ENCODE measurements around the gene USP25. TPM values are rescaled to one million over a fixed set of nuclear protein-coding genes. Genes with fewer than 3 reads are reported as not detected.
A peak's percentile ranks its signal among the peaks of the same experiment; 100 is the strongest.

Gene USP25
- total and polyA plus RNA-seq, 9 of the 15 experiments (the other 6 are each of a cell fraction or from before 2014, with no cell fraction given), result 7.8 to 44.9 (median 31.4) TPM

DNA sequence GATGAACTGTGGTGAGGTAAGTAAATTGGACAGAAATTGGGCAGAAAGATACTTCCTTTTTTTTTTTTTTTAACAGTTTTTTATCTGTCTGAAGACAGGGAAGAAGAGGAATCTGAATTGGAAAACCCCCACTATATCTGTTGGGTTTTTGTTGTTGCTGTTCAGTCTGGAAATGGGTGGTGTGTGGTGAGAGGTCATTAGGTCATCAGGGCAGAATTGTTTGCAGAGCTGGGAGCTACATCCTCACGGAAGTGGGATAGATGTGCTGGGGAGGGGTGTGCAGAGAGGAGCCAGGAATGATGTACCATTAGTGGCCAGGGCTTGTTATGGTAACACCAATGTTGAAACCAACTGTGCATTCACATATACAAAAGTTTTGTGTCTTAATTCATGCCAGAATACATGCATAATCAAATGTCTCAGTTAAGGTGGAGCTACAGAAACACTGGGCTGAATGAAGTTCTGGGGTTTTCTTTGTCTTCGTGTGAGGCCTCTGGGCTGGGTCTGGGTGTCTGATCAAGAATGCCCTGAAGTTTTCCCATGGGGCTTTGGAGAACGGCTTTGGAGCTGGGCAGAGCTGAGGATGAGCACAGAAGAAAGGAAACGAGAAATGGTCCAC is 12.4 kb downstream of the USP25 start (continued):
- TF ChIP-seq, protein P1, sequence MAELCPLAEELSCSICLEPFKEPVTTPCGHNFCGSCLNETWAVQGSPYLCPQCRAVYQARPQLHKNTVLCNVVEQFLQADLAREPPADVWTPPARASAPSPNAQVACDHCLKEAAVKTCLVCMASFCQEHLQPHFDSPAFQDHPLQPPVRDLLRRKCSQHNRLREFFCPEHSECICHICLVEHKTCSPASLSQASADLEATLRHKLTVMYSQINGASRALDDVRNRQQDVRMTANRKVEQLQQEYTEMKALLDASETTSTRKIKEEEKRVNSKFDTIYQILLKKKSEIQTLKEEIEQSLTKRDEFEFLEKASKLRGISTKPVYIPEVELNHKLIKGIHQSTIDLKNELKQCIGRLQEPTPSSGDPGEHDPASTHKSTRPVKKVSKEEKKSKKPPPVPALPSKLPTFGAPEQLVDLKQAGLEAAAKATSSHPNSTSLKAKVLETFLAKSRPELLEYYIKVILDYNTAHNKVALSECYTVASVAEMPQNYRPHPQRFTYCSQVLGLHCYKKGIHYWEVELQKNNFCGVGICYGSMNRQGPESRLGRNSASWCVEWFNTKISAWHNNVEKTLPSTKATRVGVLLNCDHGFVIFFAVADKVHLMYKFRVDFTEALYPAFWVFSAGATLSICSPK (IDR thresholded peaks at IDR 0.05; ENCODE audit: borderline replicate concordance), result no peak
- TF ChIP-seq, protein P2, sequence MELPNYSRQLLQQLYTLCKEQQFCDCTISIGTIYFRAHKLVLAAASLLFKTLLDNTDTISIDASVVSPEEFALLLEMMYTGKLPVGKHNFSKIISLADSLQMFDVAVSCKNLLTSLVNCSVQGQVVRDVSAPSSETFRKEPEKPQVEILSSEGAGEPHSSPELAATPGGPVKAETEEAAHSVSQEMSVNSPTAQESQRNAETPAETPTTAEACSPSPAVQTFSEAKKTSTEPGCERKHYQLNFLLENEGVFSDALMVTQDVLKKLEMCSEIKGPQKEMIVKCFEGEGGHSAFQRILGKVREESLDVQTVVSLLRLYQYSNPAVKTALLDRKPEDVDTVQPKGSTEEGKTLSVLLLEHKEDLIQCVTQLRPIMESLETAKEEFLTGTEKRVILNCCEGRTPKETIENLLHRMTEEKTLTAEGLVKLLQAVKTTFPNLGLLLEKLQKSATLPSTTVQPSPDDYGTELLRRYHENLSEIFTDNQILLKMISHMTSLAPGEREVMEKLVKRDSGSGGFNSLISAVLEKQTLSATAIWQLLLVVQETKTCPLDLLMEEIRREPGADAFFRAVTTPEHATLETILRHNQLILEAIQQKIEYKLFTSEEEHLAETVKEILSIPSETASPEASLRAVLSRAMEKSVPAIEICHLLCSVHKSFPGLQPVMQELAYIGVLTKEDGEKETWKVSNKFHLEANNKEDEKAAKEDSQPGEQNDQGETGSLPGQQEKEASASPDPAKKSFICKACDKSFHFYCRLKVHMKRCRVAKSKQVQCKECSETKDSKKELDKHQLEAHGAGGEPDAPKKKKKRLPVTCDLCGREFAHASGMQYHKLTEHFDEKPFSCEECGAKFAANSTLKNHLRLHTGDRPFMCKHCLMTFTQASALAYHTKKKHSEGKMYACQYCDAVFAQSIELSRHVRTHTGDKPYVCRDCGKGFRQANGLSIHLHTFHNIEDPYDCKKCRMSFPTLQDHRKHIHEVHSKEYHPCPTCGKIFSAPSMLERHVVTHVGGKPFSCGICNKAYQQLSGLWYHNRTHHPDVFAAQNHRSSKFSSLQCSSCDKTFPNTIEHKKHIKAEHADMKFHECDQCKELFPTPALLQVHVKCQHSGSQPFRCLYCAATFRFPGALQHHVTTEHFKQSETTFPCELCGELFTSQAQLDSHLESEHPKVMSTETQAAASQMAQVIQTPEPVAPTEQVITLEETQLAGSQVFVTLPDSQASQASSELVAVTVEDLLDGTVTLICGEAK (IDR thresholded peaks at IDR 0.05), result no peak
- TF ChIP-seq, protein P2 (CRISPR knock-in tag; IDR thresholded peaks at IDR 0.05), result no peak
- TF ChIP-seq RUNX1 (IDR thresholded peaks at IDR 0.05; ENCODE audit: low read depth), result no peak
- TF ChIP-seq CBFB (CRISPR knock-in tag; IDR thresholded peaks at IDR 0.05), result no peak
- TF ChIP-seq JUND (IDR thresholded peaks at IDR 0.05; ENCODE audit: borderline replicate concordance, low read depth, low read length), result 0 out of 2 replicates have a peak, but pooled peaks have one; percentile 11
- TF ChIP-seq JUND (tag; IDR thresholded peaks at IDR 0.05; ENCODE audit: borderline replicate concordance, low read depth, low read length), result no peak; the same call in 2 of the 3 replicates
- 0 out of 2 replicates have a peak, but pooled peaks have one; percentile 17 for TF ChIP-seq DPF2 (IDR thresholded peaks at IDR 0.05)
- no peak for TF ChIP-seq NR2C2 (CRISPR knock-in tag; IDR thresholded peaks at IDR 0.05)
- no peak for TF ChIP-seq NR2C2 (tag; IDR thresholded peaks at IDR 0.05)
- TF ChIP-seq MCM5 (IDR thresholded peaks at IDR 0.05; ENCODE audit: low read depth), result no peak
- no peak for TF ChIP-seq XRCC5 (IDR thresholded peaks at IDR 0.05; ENCODE audit: low read depth, low read length)
- no peak for TF ChIP-seq GABPB1 (CRISPR knock-in tag; IDR thresholded peaks at IDR 0.05)
- TF ChIP-seq TRIM24 (IDR thresholded peaks at IDR 0.05), result peak in 1 of 2 experiments; percentile 37; a peak in 1 of 4 replicates
- no peak for TF ChIP-seq NR4A1 (CRISPR knock-in tag; IDR thresholded peaks at IDR 0.05)
- no peak for TF ChIP-seq NR4A1 (tag; IDR thresholded peaks at IDR 0.05)
- no peak for TF ChIP-seq RAD51 (IDR thresholded peaks at IDR 0.05; ENCODE audit: borderline replicate concordance, low read depth)
- no peak for TF ChIP-seq HEY1 (CRISPR knock-in tag; IDR thresholded peaks at IDR 0.05; ENCODE audit: borderline replicate concordance)
- no peak for TF ChIP-seq EP400 (IDR thresholded peaks at IDR 0.05)
- TF ChIP-seq U2AF2 (optimal IDR thresholded peaks at IDR 0.05; ENCODE audit: low read depth, low read length), result no peak
- TF ChIP-seq ZNF644 (tag; IDR thresholded peaks at IDR 0.05; ENCODE audit: low read depth), result no peak
